Stimulated activated CD8-positive, alpha-beta memory T cell treated with anti-CD3 and anti-CD28 coated beads, Interleukin-15, amount 100 ng/mL, for 1 hour (primary cell): ENCODE measurements around the gene CREB3.

Source experiments
- DNase-seq: peaks from one replicate; pipeline ENCODE4 v3.0.0-alpha.2; 2020; ENCODE audit warnings: low read depth

Gene CREB3

GRCh38 chr9:35781066-35781465 is 48.6 kb downstream of the CREB3 start:
- no peak for DNase-seq

- DNase-seq, result no peak
These were observed 51.0 kb downstream of the CREB3 start for GRCh38 chr9:35783418-35783817.
